K562 (cell line): ENCODE data around the gene EIF3J. TPM values are rescaled to one million over a fixed set of nuclear protein-coding genes. Genes with fewer than 3 reads are reported as not detected.

Experiments used
- ATAC-seq: fragments of 200-7000 bp; cut with Tn5 transposase; 3 replicates; pipeline ENCODE4 v1.9.1; 2020; ENCODE audit warnings: moderate library complexity
- BruUV-seq: library from RNA; stranded (reverse); fragments of 400-500 nt; replicated peaks from 2 replicates; lab custom pipeline; 2021; lab: Mats Ljungman, UMichigan
- CTCF ChIA-PET: fragments of 300-600 bp; formaldehyde crosslinking; extraction: SDS; loops from one replicate; lab custom pipeline; 2021; ENCODE audit warnings: low intra/inter-chr PET ratio; lab: Yijun Ruan, JAX
- POLR2A ChIA-PET: fragments of 300-600, 350-650 bp; sonication (Branson Sonifier 250); formaldehyde crosslinking; extraction: SDS; loops from one replicate; lab custom pipeline; 2021; ENCODE audit warnings: antibody characterized with exemption, inconsistent platforms; lab: Yijun Ruan, JAX
- DNase-seq, 4 experiments: peaks; one replicate each; pipeline versions ENCODE4 v3.0.0 to v3.0.0-alpha.2; 2011 to 2018; ENCODE audit warnings: low spot score in 3 of 4, mixed read lengths in 3 of 4; ENCODE audit errors: extremely low read depth in 1 of 4
- FAIRE-seq: peaks from 2 replicates; lab custom pipeline; 2011; peaks lifted over from hg19 to GRCh38; lab: Jason Lieb, UNC
- H2AFZ ChIP-seq: 2 replicates; pipeline ENCODE4 v1.6.0; 2011; ENCODE audit warnings: low read depth, low read length, control low read depth, inconsistent platforms
- H3K27ac ChIP-seq: fragments of 200-600 bp; 3 replicates; pipeline ENCODE4 v1.8.0; 2011; ENCODE audit warnings: low read depth, mild to moderate bottlenecking, control low read depth, inconsistent platforms, low read length, moderate library complexity, mixed read lengths; ENCODE audit errors: extremely low read depth
- H3K27me3 ChIP-seq, 2 experiments: fragments of 300-600 bp in 1 of 2; 2 replicates in 1 of 2; 3 replicates in 1 of 2; pipeline versions ENCODE4 v1.6.0 to v1.8.0; 2011; ENCODE audit warnings: inconsistent platforms in 2 of 2, low read length in 2 of 2, mild to moderate bottlenecking in 1 of 2, mixed read lengths in 1 of 2, moderate library complexity in 1 of 2; ENCODE audit not compliant: control insufficient read depth in 2 of 2, insufficient read depth in 2 of 2
- H3K36me3 ChIP-seq: fragments of 300-600 bp; 3 replicates; pipeline ENCODE4 v1.8.0; 2011; ENCODE audit warnings: mild to moderate bottlenecking, low read length, inconsistent platforms; ENCODE audit not compliant: control insufficient read depth, insufficient read depth
- H3K4me1 ChIP-seq, 2 experiments: fragments of 200-600 bp in 1 of 2; replicated peaks in 1 of 2; 2 replicates in 1 of 2; 3 replicates in 1 of 2; pipeline versions ENCODE4 v1.5.1 to v1.8.0; 2011; ENCODE audit warnings: inconsistent platforms in 2 of 2, low read length in 2 of 2, mild to moderate bottlenecking in 1 of 2, mixed read lengths in 1 of 2, moderate library complexity in 1 of 2; ENCODE audit not compliant: control insufficient read depth in 2 of 2, insufficient read depth in 2 of 2
- H3K4me2 ChIP-seq: 2 replicates; pipeline ENCODE4 v1.6.1; 2011; ENCODE audit warnings: low read length, control low read depth, inconsistent platforms, mixed read lengths; ENCODE audit not compliant: insufficient read depth
- H3K4me3 ChIP-seq: fragments of 200-600 bp; sonication (generic), shearing (Covaris generic); 2 replicates; pipeline ENCODE4 v1.5.1; 2016; ENCODE audit warnings: control low read depth, inconsistent platforms
- H3K79me2 ChIP-seq: fragments of 200-600 bp; 3 replicates; pipeline ENCODE4 v1.8.0; 2011; ENCODE audit warnings: low read length, inconsistent platforms; ENCODE audit not compliant: control insufficient read depth, insufficient read depth
- H3K9ac ChIP-seq, 2 experiments: 2 replicates each; pipeline versions ENCODE4 v1.6.0 to v1.6.1; 2011; ENCODE audit warnings: low read depth in 2 of 2, low read length in 2 of 2, control low read depth in 1 of 2, inconsistent platforms in 1 of 2, mild to moderate bottlenecking in 1 of 2, mixed read lengths in 1 of 2; ENCODE audit not compliant: insufficient read depth in 1 of 2
- H3K9me1 ChIP-seq: one replicate; pipeline ENCODE4 v1.6.0; 2011; ENCODE audit warnings: inconsistent platforms, mild to moderate bottlenecking, low read length, moderate library complexity; ENCODE audit not compliant: control insufficient read depth, insufficient read depth
- H3K9me3 ChIP-seq: replicated peaks from 2 replicates; pipeline ENCODE4 v1.5.1; 2011; ENCODE audit warnings: low read depth, low read length, inconsistent platforms; ENCODE audit not compliant: control insufficient read depth, insufficient read depth
- H4K20me1 ChIP-seq: replicated peaks from 2 replicates; pipeline ENCODE4 v1.6.1; 2011; ENCODE audit warnings: low read length, inconsistent platforms, mixed read lengths; ENCODE audit not compliant: control insufficient read depth, insufficient read depth
- CCAR2 ChIP-seq: fragments of 200-400 bp; formaldehyde crosslinking; IDR thresholded peaks from 2 replicates; pipeline ENCODE4 v1.6.1; 2017; ENCODE audit warnings: mild to moderate bottlenecking, low read depth, low read length
- CTCF ChIP-seq, 3 experiments: IDR thresholded peaks in 2 of 3; conservative IDR thresholded peaks in 1 of 3; 2 replicates each; pipeline ENCODE4 v1.5.1; 2011 to 2012; ENCODE audit warnings: low read length in 3 of 3, mild to moderate bottlenecking in 3 of 3, control low read depth in 2 of 3, improper control_type of control experiment in 1 of 3, inconsistent platforms in 1 of 3, low read depth in 1 of 3, mixed read lengths in 1 of 3, moderate library complexity in 1 of 3; ENCODE audit not compliant: insufficient read depth in 2 of 3
- MITF ChIP-seq: IDR thresholded peaks from 2 replicates; pipeline ENCODE4 v1.6.1; 2014; ENCODE audit warnings: antibody characterized with exemption
- OTX1 ChIP-seq: fragments of 450-650 bp; formaldehyde crosslinking; IDR thresholded peaks from 2 replicates; pipeline ENCODE4 v1.4.0; 2022; ENCODE audit warnings: mild to moderate bottlenecking
- ZNF263 ChIP-seq: sonication (generic); formaldehyde crosslinking; IDR thresholded peaks from 2 replicates; pipeline ENCODE4 v1.8.0; 2022; ENCODE audit warnings: mild to moderate bottlenecking, missing genetic modification reagents, borderline replicate concordance
- ZNF316 ChIP-seq: fragments of 450-650 bp; IDR thresholded peaks from 2 replicates; pipeline ENCODE4 v1.6.1; 2016
- WGBS: fragments of 100-300 bp; shearing (Covaris generic); methylation state at CpG from one replicate; pipeline ENCODE4 v1.1.6; 2016; ENCODE audit warnings: low coverage, mixed read lengths; ENCODE audit not compliant: insufficient coverage; ENCODE audit errors: missing lambda C conversion rate; 5-methylcytosine and 5-hydroxymethylcytosine counted together
- in situ Hi-C: fragments of 300-500 bp; cut with MboI; formaldehyde crosslinking; loops from 4 replicates; pipeline ENCODE4 v1.15.0; 2018; ENCODE audit warnings: inconsistent platforms, mixed read lengths
- intact Hi-C: fragments of 100-400 bp; cut with micrococcal nuclease; formaldehyde crosslinking; loops from 2 replicates; pipeline ENCODE4 v1.14.2; 2022
- polyA plus RNA-seq, 8 experiments: library from polyadenylated mRNA; depleted of rRNA in 4 of 8; stranded (reverse) in 5 of 8; unstranded in 3 of 8; fragments of >200 nt; fragmentation: Nextera tagmentation in 2 of 8; fragmentation: Illumina TruSeq in 1 of 8; extraction: Ambion mirVana in 2 of 8; extraction: Trizol in 1 of 8; gene quantifications; 2 replicates each; pipeline versions ENCODE4 v1.2.1 to v1.2.3, GENCODE V29; 2011 to 2014; ENCODE audit warnings: inconsistent platforms in 1 of 8, missing spikeins in 1 of 8
- total RNA-seq, 7 experiments: library from RNA; depleted of rRNA in 6 of 7; stranded (reverse); fragments of >200 nt in 6 of 7; fragmentation: Illumina TruSeq in 2 of 7; extraction: Trizol in 2 of 7; gene quantifications; 2 replicates each; pipeline versions ENCODE4 v1.2.1 to v1.2.3, GENCODE V29; 2011 to 2021; ENCODE audit warnings: low replicate concordance in 1 of 7
- TF ChIP-seq, protein P1 (sequence below): fragments of 250-450 bp; sonication (Bioruptor Pico); IDR thresholded peaks from 2 replicates; pipeline ENCODE4 v1.4.0; 2020
- TF ChIP-seq, protein P2 (sequence below): fragments of 450-650 bp; IDR thresholded peaks from 2 replicates; pipeline ENCODE4 v1.6.1; 2017; ENCODE audit warnings: antibody characterized with exemption, mild to moderate bottlenecking

Gene EIF3J
- total and polyA plus RNA-seq, 9 of the 15 experiments (the other 6 are each of a cell fraction or from before 2014, with no cell fraction given) = 44.2 to 217 (median 151) TPM

DNA sequence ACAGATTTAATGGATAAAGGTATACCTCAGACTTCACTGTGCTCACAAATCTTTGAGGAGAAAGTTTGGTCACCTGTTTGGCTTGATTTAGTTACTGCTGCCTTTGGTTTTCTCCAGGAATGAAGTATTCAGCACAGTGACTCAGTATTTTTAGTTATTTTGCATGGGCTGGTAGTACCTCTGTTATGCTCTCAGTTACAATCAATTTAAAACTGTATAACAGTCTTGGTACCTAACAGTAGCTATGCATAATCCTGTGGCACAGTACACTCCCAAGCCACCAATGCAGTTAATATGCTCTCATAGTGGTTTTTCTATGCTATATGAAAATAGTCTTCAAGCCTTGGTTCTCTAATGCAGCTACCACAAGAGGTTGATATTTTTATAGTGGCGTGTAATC is 11.9 kb upstream of the EIF3J start:
- H2AFZ ChIP-seq = no peak overlapping the region
- WGBS = 100% methylated on average over 1 of the region's 1 CpG
- no peaks in the 10 kb centered on the region for H3K9me3 ChIP-seq
- H3K79me2 ChIP-seq = no peaks in the 10 kb centered on the region
- intact Hi-C loops (no loop called here), in situ Hi-C loops (no loop called here)
- ATAC-seq (no peak), DNase-seq (no peak), FAIRE-seq (no peak)
- no peak overlapping the region for H3K27ac ChIP-seq
- H3K27me3 ChIP-seq = no peaks in the 10 kb centered on the region
- H3K9me1 ChIP-seq = no peaks in the 10 kb centered on the region
- POLR2A ChIA-PET = no interaction called here
- no peak overlapping the region for H3K4me2 ChIP-seq
- peaks cover 61% of the 10 kb centered on the region; the same call in 1 of the 3 replicates for H3K36me3 ChIP-seq
- H3K9ac ChIP-seq = no peak overlapping the region
- BruUV-seq = no TSS peak
- H3K4me1 ChIP-seq = no peaks in the 10 kb centered on the region
- H3K4me3 ChIP-seq = no peak overlapping the region
- CTCF ChIA-PET = no interaction called here
- H4K20me1 ChIP-seq = no peaks in the 10 kb centered on the region
- TF ChIP-seq, protein P1, sequence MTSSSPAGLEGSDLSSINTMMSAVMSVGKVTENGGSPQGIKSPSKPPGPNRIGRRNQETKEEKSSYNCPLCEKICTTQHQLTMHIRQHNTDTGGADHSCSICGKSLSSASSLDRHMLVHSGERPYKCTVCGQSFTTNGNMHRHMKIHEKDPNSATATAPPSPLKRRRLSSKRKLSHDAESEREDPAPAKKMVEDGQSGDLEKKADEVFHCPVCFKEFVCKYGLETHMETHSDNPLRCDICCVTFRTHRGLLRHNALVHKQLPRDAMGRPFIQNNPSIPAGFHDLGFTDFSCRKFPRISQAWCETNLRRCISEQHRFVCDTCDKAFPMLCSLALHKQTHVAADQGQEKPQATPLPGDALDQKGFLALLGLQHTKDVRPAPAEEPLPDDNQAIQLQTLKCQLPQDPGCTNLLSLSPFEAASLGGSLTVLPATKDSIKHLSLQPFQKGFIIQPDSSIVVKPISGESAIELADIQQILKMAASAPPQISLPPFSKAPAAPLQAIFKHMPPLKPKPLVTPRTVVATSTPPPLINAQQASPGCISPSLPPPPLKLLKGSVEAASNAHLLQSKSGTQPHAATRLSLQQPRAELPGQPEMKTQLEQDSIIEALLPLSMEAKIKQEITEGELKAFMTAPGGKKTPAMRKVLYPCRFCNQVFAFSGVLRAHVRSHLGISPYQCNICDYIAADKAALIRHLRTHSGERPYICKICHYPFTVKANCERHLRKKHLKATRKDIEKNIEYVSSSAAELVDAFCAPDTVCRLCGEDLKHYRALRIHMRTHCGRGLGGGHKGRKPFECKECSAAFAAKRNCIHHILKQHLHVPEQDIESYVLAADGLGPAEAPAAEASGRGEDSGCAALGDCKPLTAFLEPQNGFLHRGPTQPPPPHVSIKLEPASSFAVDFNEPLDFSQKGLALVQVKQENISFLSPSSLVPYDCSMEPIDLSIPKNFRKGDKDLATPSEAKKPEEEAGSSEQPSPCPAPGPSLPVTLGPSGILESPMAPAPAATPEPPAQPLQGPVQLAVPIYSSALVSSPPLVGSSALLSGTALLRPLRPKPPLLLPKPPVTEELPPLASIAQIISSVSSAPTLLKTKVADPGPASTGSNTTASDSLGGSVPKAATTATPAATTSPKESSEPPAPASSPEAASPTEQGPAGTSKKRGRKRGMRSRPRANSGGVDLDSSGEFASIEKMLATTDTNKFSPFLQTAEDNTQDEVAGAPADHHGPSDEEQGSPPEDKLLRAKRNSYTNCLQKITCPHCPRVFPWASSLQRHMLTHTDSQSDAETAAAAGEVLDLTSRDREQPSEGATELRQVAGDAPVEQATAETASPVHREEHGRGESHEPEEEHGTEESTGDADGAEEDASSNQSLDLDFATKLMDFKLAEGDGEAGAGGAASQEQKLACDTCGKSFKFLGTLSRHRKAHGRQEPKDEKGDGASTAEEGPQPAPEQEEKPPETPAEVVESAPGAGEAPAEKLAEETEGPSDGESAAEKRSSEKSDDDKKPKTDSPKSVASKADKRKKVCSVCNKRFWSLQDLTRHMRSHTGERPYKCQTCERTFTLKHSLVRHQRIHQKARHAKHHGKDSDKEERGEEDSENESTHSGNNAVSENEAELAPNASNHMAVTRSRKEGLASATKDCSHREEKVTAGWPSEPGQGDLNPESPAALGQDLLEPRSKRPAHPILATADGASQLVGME (CRISPR knock-in tag) = no peak
- TF ChIP-seq, protein P2, sequence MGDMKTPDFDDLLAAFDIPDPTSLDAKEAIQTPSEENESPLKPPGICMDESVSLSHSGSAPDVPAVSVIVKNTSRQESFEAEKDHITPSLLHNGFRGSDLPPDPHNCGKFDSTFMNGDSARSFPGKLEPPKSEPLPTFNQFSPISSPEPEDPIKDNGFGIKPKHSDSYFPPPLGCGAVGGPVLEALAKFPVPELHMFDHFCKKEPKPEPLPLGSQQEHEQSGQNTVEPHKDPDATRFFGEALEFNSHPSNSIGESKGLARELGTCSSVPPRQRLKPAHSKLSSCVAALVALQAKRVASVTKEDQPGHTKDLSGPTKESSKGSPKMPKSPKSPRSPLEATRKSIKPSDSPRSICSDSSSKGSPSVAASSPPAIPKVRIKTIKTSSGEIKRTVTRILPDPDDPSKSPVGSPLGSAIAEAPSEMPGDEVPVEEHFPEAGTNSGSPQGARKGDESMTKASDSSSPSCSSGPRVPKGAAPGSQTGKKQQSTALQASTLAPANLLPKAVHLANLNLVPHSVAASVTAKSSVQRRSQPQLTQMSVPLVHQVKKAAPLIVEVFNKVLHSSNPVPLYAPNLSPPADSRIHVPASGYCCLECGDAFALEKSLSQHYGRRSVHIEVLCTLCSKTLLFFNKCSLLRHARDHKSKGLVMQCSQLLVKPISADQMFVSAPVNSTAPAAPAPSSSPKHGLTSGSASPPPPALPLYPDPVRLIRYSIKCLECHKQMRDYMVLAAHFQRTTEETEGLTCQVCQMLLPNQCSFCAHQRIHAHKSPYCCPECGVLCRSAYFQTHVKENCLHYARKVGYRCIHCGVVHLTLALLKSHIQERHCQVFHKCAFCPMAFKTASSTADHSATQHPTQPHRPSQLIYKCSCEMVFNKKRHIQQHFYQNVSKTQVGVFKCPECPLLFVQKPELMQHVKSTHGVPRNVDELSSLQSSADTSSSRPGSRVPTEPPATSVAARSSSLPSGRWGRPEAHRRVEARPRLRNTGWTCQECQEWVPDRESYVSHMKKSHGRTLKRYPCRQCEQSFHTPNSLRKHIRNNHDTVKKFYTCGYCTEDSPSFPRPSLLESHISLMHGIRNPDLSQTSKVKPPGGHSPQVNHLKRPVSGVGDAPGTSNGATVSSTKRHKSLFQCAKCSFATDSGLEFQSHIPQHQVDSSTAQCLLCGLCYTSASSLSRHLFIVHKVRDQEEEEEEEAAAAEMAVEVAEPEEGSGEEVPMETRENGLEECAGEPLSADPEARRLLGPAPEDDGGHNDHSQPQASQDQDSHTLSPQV = no peak
- TF ChIP-seq MITF (no peak), ZNF316 (no peak), CTCF (IDR thresholded peaks at IDR 0.05 in 2 of 3, conservative IDR thresholded peaks at IDR 0.05 in 1 of 3; ENCODE audit: insufficient read depth in 2 of 3, low read depth in 1 of 3, low read length in 3 of 3) (no peak), ZNF263 (CRISPR knock-in tag) (no peak), OTX1 (CRISPR knock-in tag) (no peak), CCAR2 (no peak)
